ENCODE results near the gene KRTAP10-2.

DNA sequence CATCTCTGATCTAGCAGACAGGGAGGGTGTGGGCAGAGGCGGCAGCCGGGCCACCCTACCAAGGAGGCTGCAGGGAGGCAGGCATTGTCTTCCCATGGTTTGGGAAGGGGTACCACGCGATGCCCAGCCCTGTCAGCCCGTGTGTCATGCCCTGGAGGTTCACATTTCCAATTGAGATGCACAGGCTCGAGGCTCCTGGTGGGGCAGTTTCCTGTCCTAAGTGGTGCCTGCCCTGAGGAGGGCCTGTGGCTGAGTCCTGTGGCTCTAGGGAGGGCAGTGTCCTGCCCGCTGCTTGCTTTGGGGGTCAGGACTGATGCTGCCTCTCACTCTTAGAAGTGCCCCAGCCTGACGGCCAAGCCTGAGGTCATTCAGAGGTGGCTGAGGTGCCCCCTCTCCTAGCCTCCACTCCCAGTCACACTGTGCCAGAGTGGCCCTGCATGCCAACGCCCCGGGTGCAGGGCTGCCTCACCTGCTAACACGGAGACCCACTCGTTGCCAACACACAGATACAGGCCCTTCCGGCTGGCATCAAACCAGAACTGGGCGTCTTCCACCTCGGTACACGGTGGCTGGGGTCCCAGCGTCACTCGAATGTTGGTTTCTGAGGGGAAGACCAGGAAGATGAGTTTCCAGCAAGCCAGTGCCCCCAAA is 23.2 kb downstream of the KRTAP10-2 start:
- TF ChIP-seq, protein P1, sequence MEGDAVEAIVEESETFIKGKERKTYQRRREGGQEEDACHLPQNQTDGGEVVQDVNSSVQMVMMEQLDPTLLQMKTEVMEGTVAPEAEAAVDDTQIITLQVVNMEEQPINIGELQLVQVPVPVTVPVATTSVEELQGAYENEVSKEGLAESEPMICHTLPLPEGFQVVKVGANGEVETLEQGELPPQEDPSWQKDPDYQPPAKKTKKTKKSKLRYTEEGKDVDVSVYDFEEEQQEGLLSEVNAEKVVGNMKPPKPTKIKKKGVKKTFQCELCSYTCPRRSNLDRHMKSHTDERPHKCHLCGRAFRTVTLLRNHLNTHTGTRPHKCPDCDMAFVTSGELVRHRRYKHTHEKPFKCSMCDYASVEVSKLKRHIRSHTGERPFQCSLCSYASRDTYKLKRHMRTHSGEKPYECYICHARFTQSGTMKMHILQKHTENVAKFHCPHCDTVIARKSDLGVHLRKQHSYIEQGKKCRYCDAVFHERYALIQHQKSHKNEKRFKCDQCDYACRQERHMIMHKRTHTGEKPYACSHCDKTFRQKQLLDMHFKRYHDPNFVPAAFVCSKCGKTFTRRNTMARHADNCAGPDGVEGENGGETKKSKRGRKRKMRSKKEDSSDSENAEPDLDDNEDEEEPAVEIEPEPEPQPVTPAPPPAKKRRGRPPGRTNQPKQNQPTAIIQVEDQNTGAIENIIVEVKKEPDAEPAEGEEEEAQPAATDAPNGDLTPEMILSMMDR (IDR thresholded peaks at IDR 0.05), result no peak
- no peak for TF ChIP-seq POLR2A (IDR thresholded peaks at IDR 0.05)
